GM10847 (cell line): ENCODE measurements around the gene KCTD1.

Experiments used
- POLR2A ChIP-seq: IDR thresholded peaks from 2 replicates; pipeline ENCODE4 v1.6.1; 2011; ENCODE audit not compliant: insufficient read length; ENCODE audit errors: extremely low read depth

Gene KCTD1

GRCh38 chr18:26556573-26556972, 8.2 kb upstream of the KCTD1 start:
- TF ChIP-seq POLR2A, result no peak

- TF ChIP-seq POLR2A, result no peak
Observed at GRCh38 chr18:26555804-26556553, 7.6 kb upstream of the KCTD1 start.

GRCh38 chr18:26553943-26554342, 5.6 kb upstream of the KCTD1 start:
- no peak for TF ChIP-seq POLR2A

- no peak for TF ChIP-seq POLR2A
Observed at GRCh38 chr18:26551695-26552081, 3.3 kb upstream of the KCTD1 start.

GRCh38 chr18:26550998-26551694, 2.8 kb upstream of the KCTD1 start:
- TF ChIP-seq POLR2A, result no peak

GRCh38 chr18:26549263-26550094, 1.1 kb upstream of the KCTD1 start:
- TF ChIP-seq POLR2A, result no peak

GRCh38 chr18:26547646-26548414, 523 bp downstream of the KCTD1 start:
- TF ChIP-seq POLR2A, result no peak

- no peak for TF ChIP-seq POLR2A
Observed at GRCh38 chr18:26546875-26547645, 1.3 kb downstream of the KCTD1 start.

GRCh38 chr18:26546170-26546874, 2.0 kb downstream of the KCTD1 start:
- TF ChIP-seq POLR2A, result no peak

- no peak for TF ChIP-seq POLR2A
Observed at GRCh38 chr18:26545335-26546123, 2.8 kb downstream of the KCTD1 start.

GRCh38 chr18:26544451-26544850, 3.9 kb downstream of the KCTD1 start:
- TF ChIP-seq POLR2A, result no peak

GRCh38 chr18:26543373-26543772, 5.0 kb downstream of the KCTD1 start:
- TF ChIP-seq POLR2A, result no peak

- TF ChIP-seq POLR2A, result no peak
Observed at GRCh38 chr18:26540043-26540628, 8.2 kb downstream of the KCTD1 start.

GRCh38 chr18:26538524-26538923, 9.8 kb downstream of the KCTD1 start:
- no peak for TF ChIP-seq POLR2A
